Tibial nerve (tissue), 3 donors: ENCODE measurements around the gene B3GAT2.

Experiments
- CTCF ChIP-seq, 5 experiments: fragments of 200-600 bp in 3 of 5; fragments of 450-650 bp in 2 of 5; sonication (generic) in 3 of 5; IDR thresholded peaks; one replicate each; pipeline ENCODE4 v1.5.1; 2016 to 2019; ENCODE audit warnings: antibody characterized with exemption in 5 of 5, mild to moderate bottlenecking in 3 of 5, moderate library complexity in 2 of 5
- POLR2A ChIP-seq, 2 donors: fragments of 450-650 bp; IDR thresholded peaks; one replicate each; pipeline ENCODE4 v1.6.1; 2017; ENCODE audit warnings: antibody characterized with exemption in 2 of 2, mild to moderate bottlenecking in 2 of 2, moderate library complexity in 2 of 2

- TF ChIP-seq POLR2A (IDR thresholded peaks at IDR 0.05) (no peak), CTCF (IDR thresholded peaks at IDR 0.05) (no peak)
Observed at GRCh38 chr6:70954750-70955149, 2.1 kb downstream of the B3GAT2 start.
